HG03039 (cell line): Measurements from ENCODE around the gene ANXA8.
"Not testable (repeated sequence)": the region's sequence is repeated elsewhere in the genome, so short reads cannot be mapped to it uniquely, and the experiment has no call there.

ENCODE experiments used
- ATAC-seq: cut with Tn5 transposase; IDR thresholded peaks from one replicate; pipeline ENCODE4 v1.9.1; 2021; ENCODE audit warnings: mild to moderate bottlenecking, moderate library complexity; ENCODE audit not compliant: unreplicated experiment

ANXA8 gene

DNA sequence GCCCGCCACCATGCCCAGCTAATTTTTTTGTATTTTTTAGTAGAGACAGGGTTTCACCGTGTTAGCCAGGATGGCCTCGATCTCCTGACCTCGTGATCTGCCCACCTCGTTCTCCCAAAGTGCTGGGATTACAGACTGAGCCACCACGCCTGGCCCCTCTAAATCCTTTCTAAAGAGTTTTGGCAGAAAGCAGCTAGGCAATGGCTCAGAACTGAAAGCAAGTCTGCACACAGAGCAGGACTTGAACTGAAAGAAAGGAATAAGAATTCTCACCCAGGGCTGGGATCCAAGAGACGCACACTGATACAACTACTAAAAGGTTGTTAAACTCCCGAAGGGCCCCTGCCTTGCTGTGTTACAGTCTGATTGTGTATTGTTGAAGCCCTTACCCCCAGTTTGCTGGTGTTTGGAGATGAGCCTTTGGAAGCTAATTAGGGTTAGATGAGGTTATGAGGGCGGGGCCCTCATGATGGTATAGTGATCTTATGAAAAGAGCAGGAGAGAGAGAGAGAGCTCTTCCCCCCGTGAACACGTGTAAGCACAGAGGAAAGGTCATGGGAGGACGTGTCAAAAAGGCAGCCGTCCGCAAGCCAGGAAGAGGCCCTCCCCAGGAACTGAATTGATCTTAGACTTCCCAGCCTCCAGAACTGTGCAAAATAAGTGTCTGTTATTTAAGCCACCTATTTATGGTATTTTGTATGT lies 18.5 kb downstream of the ANXA8 start:
- not testable (repeated sequence) for ATAC-seq

GRCh38 chr10:47462577-47463358 lies 21.1 kb downstream of the ANXA8 start:
- not testable (repeated sequence) for ATAC-seq

DNA sequence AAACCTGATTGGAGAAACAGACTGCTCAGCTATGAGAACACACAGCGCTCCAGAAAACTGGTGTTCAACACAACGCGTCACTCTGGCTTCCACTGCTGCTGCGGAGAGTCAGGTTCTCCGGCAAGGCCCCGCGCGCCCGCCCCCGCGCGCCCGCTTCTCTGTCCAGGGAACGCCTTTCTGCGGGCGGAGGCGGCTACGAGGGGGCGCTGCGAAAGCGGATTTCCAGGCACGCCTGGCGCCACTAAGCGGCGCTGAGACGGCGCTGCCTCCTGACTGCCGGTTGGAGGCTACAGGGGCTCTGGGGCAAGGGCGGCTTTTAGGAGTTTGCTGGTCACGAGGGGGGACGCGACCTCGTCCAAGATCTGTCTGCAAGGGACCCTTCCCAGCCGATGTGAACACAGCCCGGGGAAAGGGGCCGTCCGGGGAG lies 22.6 kb downstream of the ANXA8 start:
- ATAC-seq, result not testable (repeated sequence)

DNA sequence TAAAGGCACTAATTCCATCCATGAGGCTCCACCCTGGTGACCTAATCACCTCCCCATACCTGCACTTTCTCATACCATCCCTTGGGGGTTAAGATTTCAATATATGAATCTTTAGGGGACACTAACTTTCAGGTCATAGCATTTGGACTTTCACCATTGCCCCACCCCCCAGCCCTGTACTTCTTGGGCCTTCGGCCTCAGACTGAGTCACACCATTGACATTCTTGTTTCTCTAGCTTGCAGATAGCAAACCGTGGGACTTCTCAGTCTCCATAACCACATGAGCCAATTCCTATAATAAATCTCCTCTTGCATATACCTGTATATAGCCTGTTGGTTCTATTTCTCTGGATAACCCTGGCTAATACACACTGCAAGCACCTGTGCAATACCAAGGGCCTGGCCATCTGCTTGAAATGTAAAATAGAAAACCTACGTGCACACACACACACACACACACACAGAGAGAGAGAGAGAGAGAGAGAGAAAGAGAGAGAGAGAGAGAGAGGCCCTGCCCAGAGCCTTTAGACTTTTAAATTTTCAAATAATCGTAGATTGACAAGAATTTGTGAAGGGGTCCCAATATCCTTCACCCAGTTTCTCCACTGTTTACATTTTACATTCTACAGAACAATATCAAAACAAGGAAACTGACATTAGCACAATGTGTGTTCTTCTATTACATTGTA lies 25.3 kb downstream of the ANXA8 start:
- ATAC-seq, result no peak

GRCh38 chr10:47457826-47458225 lies 26.1 kb downstream of the ANXA8 start:
- ATAC-seq, result no peak

DNA sequence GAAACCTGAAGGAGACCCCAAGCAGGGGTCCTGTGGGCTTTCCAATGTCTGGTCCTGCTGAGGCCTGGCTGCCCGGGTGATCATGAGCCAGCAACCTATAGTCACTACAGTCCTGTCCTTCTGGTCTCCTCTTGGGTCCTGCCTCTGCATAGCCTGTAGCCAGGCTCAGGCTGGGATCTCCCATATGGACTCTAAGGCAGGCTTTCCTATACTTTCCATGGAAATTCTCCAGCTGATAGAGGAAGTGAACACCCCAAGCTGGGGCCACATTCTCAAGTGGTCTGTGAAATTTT lies 26.4 kb downstream of the ANXA8 start:
- ATAC-seq, result no peak

DNA sequence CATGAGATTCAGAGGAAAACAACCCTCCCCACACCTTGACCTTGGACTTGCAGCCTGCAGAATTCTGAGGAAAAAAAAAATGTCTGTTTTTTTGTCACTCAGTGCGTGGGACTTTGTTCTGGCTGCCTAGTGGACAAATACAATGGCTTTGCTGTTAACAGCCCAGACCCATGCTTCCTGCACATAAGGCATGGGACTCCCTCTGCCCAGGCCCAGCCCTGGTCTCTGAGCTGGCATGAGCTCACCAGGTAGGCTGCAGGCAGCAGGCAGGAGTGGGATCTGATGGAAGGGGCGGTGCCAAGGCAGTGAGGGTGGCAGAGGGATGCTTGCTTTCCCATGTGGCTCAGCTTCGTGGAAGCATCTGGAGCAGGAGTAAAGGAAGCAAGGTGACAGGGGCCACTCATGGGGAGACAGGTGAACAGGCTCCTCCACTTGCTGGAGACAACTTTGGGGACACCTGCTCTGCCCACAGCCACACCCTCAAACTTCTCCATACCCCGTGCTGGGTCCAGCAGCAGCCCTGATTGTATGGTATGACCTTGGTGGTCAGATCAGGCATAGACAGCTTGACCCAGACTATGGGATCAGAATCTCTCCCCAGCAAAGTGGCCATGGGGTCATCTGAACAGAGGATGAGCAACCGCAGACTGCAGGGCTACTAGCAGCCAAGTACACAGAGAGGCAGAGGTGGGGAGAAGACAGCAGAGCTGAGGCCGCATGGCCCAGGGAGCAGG lies 27.0 kb downstream of the ANXA8 start:
- no peak for ATAC-seq

GRCh38 chr10:47456079-47456785 lies 27.7 kb downstream of the ANXA8 start:
- no peak for ATAC-seq

DNA sequence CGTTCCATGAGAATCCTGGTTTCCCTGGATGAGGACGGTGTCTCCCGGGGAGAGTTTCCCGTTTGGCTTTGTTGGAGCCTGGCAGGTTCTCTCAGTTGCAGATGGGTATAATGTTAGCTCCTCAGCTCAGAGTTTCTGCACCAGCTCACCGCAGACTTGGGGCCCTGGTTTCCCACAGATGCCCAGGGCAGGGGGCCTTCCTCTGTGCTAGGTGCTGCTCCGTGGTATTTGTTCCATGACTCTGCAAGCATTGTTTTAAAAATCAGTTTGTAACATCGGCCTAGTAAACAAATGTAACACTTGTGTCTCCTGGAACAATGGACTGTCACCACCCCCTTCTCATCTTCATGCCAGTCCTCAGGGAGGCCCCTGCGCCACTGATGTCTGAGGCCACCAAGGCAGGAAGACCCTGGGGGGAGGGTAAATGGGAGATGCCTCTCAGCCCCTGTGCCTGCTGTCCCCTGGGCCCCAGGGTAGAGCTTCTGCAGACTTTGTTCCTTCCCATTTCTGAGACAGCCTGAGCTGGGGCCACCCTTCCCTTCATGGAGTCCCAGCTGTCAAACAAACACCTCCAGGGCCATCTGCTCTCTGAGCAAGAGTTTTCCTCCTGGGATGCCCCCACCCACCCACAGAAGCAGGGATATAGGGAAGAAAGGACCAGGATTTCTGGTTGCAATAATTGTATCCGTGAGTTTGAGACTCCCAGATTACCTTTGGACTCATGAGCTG lies 28.4 kb downstream of the ANXA8 start:
- not testable (repeated sequence) for ATAC-seq

DNA sequence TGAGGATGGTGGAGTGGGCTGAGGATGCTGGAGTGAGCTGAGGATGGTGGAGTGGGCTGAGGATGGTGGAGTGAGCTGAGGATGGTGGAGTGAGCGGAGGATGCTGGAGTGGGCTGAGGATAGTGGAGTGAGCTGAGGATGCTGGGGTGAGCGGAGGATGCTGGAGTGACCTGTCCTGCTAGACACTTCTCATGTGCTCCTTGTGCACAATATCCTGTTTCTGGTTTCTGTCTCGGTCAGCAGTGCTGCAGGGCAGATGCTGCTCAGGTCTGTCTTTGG lies 29.2 kb downstream of the ANXA8 start:
- no peak for ATAC-seq

- ATAC-seq, result no peak
Observed at GRCh38 chr10:47454008-47454779, 29.7 kb downstream of the ANXA8 start.

GRCh38 chr10:47453141-47454007 lies 30.5 kb downstream of the ANXA8 start:
- ATAC-seq, result no peak

DNA sequence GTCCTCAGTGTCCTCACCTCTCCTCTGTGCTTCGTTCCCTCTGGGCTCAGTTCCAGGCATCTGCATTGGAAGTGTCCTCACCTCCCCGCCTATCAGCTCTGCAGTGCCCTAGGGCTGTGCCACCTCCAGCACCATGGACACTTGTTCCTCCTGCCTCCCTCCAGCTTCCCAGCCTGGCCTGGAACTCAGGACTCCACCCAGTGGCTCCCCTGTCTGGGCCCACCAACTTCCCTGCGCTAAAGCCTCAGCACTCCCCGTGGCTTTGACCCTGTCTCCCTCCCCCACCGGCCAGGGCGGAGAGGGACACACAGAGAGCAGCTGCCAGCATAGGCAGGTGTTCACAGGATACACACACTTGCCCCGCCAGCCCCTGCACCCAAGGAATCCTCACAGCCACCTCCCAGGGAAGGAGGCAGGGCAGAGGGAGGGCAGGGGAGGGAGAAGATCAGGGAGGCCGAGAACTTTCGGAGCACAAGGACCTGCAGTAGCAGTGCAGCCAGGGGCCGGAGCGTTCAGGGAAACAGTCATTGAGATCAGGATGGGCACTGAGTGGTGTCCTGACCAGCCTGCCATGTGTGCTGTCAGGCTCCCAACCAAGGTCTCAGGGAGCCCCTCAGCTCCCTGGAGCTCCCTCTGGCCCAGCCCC lies 31.3 kb downstream of the ANXA8 start:
- no peak for ATAC-seq

- ATAC-seq, result no peak
Observed at GRCh38 chr10:47451998-47452494, 31.9 kb downstream of the ANXA8 start.

GRCh38 chr10:47451273-47451997 lies 32.5 kb downstream of the ANXA8 start:
- no peak for ATAC-seq

DNA sequence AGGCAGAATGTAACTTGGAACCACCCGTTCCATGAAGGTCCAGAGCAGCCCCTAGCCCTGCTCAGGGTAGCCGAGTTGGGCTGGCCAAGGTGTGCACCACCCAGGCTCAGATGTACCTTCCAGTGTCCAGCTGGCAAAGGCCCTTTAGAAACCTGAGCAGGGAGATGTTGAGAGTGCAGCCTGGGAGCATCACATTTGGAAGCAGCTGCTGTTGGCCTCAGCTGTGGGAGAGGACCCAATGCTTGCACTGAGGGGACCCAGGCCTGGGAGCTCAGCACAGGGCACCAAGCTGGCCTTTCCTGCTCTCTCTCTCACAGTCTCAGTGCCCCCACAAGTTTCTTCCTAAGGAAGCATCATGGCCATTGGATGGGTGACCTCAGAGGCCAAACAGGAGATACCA lies 33.5 kb downstream of the ANXA8 start:
- ATAC-seq, result no peak

GRCh38 chr10:47449979-47450378 lies 33.9 kb downstream of the ANXA8 start:
- no peak for ATAC-seq
